Measurements from ENCODE around the gene MCOLN1.

Gene MCOLN1

GRCh38 chr19:7524992-7525739, 2.7 kb downstream of the MCOLN1 start:
- peak overlapping the region; percentile 64 for H3K27ac Mint-ChIP-seq
- intact Hi-C loops (cut with micrococcal nuclease): loop anchor here (5.0 to 10.0 kb wide), 2 partner anchors 43 to 130 kb away; no protein-coding TSS in a partner anchor
- H3K4me3 Mint-ChIP-seq: no peak overlapping the region

GRCh38 chr19:7526059-7526929, 3.9 kb downstream of the MCOLN1 start:
- H3K4me3 Mint-ChIP-seq: no peak overlapping the region
- peaks cover 67% of the 10 kb centered on the region for H3K4me1 Mint-ChIP-seq (ENCODE audit: low read depth)
- H3K27me3 Mint-ChIP-seq: no peaks in the 10 kb centered on the region
- H3K9me3 Mint-ChIP-seq: no peaks in the 10 kb centered on the region
- H3K36me3 Mint-ChIP-seq (ENCODE audit: low read depth): peaks cover 85% of the 10 kb centered on the region
- intact Hi-C loops (cut with micrococcal nuclease): loop anchor here (10.0 kb wide), 1 partner anchor 131 kb away; no protein-coding TSS in a partner anchor
- peak overlapping the region; percentile 64 for H3K27ac Mint-ChIP-seq

More at GRCh38 chr19:7524992-7525739, 2.7 kb downstream of the MCOLN1 start:
- H3K27me3 Mint-ChIP-seq: no peaks in the 10 kb centered on the region
- no peaks in the 10 kb centered on the region for H3K9me3 Mint-ChIP-seq
- H3K36me3 Mint-ChIP-seq (ENCODE audit: low read depth): peaks cover 82% of the 10 kb centered on the region
- peaks cover 73% of the 10 kb centered on the region for H3K4me1 Mint-ChIP-seq (ENCODE audit: low read depth)

GRCh38 chr19:7527516-7528191, 5.2 kb downstream of the MCOLN1 start:
- intact Hi-C loops (cut with micrococcal nuclease): loop anchor here (10.0 kb wide), 1 partner anchor 133 kb away; no protein-coding TSS in a partner anchor
- Mint-ChIP-seq H3K27ac (peak overlapping the region; percentile 64), H3K4me3 (peak overlapping the region; percentile 55), H3K9me3 (no peaks in the 10 kb centered on the region), H3K4me1 (ENCODE audit: low read depth) (peaks cover 66% of the 10 kb centered on the region), H3K27me3 (no peaks in the 10 kb centered on the region), H3K36me3 (ENCODE audit: low read depth) (peaks cover 95% of the 10 kb centered on the region)

DNA sequence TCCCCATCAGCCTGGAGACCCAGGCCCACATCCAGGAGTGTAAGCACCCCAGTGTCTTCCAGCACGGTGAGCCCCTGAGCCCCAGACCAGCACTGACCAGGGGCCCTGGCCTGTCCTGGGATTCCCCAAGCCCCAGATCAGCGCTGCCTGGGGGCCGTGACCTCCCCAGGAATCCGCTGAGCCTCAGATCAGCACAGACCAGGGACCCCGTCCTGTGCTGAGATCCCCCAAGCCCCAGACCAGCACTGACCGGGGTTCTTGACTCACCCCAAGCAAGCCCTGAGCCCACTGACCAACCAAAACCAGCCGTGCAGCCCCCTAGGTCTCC, 5.7 kb downstream of the MCOLN1 start:
- intact Hi-C loops (cut with micrococcal nuclease): loop anchor here (10.0 kb wide), 1 partner anchor 133 kb away; no protein-coding TSS in a partner anchor
- Mint-ChIP-seq H3K36me3 (ENCODE audit: low read depth) (peaks cover 95% of the 10 kb centered on the region), H3K4me1 (ENCODE audit: low read depth) (peaks cover 71% of the 10 kb centered on the region), H3K27ac (peak overlapping the region; percentile 64), H3K4me3 (no peak overlapping the region), H3K9me3 (no peaks in the 10 kb centered on the region), H3K27me3 (no peaks in the 10 kb centered on the region)

- peak overlapping the region; percentile 64 for H3K27ac Mint-ChIP-seq
- H3K9me3 Mint-ChIP-seq: no peaks in the 10 kb centered on the region
- H3K27me3 Mint-ChIP-seq: no peaks in the 10 kb centered on the region
- no peak overlapping the region for H3K4me3 Mint-ChIP-seq
- H3K4me1 Mint-ChIP-seq (ENCODE audit: low read depth): peaks cover 76% of the 10 kb centered on the region
- H3K36me3 Mint-ChIP-seq (ENCODE audit: low read depth): peaks cover 95% of the 10 kb centered on the region
- intact Hi-C loops (cut with micrococcal nuclease): loop anchor here (10.0 kb wide), 1 partner anchor 134 kb away; no protein-coding TSS in a partner anchor
Observed at GRCh38 chr19:7528522-7529245, 6.3 kb downstream of the MCOLN1 start.

DNA sequence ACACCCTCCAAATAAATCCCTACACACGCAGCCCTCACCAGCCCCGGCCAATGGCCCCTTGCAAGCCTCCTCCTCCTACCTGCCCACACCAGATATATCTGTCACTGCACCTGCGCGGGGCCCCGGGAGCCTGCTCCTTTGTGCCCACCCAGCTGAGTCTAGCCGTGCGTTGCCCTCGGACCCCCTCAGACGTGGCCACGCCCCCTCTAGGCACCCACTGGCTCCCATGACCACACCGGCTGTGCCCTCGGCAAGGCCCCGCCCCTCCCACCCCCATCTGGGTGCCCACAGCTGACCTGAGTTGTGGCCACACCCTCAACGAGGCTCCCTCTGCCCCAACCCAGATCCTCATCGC, 6.8 kb downstream of the MCOLN1 start:
- intact Hi-C loops (cut with micrococcal nuclease): loop anchor here (10.0 kb wide), 1 partner anchor 134 kb away; no protein-coding TSS in a partner anchor
- Mint-ChIP-seq H3K27ac (peak overlapping the region; percentile 64), H3K4me3 (no peak overlapping the region), H3K9me3 (no peaks in the 10 kb centered on the region), H3K27me3 (no peaks in the 10 kb centered on the region), H3K4me1 (ENCODE audit: low read depth) (peaks cover 80% of the 10 kb centered on the region), H3K36me3 (ENCODE audit: low read depth) (peaks cover 99% of the 10 kb centered on the region)

DNA sequence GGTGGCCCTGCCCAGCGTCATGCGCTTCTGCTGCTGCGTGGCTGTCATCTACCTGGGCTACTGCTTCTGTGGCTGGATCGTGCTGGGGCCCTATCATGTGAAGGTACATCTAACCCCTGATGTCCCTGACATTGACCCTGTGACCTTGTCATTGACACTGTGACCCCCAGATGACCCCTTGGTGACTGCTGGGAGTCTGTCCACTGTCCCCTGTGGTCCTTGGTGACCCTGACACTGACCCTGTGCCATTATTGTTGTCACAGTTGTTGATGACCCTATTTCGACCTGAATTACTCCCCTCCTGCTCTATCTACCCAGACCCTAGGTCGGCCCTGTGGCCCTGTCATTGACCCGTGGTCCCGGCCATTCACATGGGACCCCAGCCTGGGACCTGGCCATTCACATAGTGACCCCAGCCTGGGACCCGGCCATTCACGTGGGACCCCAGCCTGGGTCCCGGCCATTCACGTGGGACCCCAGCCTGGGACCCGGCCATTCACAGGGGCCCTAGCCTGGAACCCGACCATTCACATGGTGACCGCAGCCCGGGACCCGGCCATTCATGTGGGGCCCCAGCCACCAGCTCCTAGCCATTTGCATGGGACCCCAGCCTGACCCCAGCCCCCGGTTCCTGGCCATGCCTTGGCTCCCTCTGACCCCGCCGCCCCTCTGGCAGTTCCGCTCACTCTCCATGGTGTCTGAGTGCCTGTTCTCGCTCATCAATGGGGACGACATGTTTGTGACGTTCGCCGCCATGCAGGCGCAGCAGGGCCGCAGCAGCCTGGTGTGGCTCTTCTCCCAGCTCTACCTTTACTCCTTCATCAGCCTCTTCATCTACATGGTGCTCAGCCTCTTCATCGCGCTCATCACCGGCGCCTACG, 7.4 kb downstream of the MCOLN1 start:
- intact Hi-C loops (cut with micrococcal nuclease): loop anchor here (10.0 kb wide), 1 partner anchor 135 kb away; no protein-coding TSS in a partner anchor
- no peak overlapping the region for H3K4me3 Mint-ChIP-seq
- peaks cover 83% of the 10 kb centered on the region for H3K4me1 Mint-ChIP-seq (ENCODE audit: low read depth)
- no peaks in the 10 kb centered on the region for H3K27me3 Mint-ChIP-seq
- H3K9me3 Mint-ChIP-seq: no peaks in the 10 kb centered on the region
- peaks cover 99% of the 10 kb centered on the region for H3K36me3 Mint-ChIP-seq (ENCODE audit: low read depth)
- peak overlapping the region; percentile 64 for H3K27ac Mint-ChIP-seq

DNA sequence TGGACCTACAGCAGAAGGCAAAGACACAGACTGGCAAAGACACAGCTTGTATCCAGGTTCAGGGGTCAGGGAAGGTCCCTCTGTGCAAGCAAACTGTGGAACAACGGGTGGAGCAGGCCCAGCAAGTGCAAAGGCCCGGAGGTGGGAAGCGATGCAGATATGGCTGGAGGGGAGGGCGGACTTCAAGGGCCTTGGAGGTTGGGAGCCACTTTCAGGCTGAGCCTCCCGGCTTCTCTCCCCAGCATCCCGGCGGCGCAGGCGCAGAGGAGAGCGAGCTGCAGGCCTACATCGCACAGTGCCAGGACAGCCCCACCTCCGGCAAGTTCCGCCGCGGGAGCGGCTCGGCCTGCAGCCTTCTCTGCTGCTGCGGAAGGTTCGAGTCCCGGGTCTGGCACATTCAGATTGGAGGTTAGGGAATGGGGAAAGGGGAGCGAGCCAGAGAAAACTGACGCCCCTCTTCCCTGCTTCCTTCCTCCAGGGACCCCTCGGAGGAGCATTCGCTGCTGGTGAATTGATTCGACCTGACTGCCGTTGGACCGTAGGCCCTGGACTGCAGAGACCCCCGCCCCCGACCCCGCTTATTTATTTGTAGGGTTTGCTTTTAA, 11.0 kb downstream of the MCOLN1 start:
- H3K27ac Mint-ChIP-seq: peak overlapping the region; percentile 93
- peaks cover 97% of the 10 kb centered on the region for H3K36me3 Mint-ChIP-seq (ENCODE audit: low read depth)
- intact Hi-C loops (cut with micrococcal nuclease): no loop called here
- peaks cover 73% of the 10 kb centered on the region for H3K4me1 Mint-ChIP-seq (ENCODE audit: low read depth)
- no peaks in the 10 kb centered on the region for H3K9me3 Mint-ChIP-seq
- H3K27me3 Mint-ChIP-seq: no peaks in the 10 kb centered on the region
- H3K4me3 Mint-ChIP-seq: peak overlapping the region; percentile 72

DNA sequence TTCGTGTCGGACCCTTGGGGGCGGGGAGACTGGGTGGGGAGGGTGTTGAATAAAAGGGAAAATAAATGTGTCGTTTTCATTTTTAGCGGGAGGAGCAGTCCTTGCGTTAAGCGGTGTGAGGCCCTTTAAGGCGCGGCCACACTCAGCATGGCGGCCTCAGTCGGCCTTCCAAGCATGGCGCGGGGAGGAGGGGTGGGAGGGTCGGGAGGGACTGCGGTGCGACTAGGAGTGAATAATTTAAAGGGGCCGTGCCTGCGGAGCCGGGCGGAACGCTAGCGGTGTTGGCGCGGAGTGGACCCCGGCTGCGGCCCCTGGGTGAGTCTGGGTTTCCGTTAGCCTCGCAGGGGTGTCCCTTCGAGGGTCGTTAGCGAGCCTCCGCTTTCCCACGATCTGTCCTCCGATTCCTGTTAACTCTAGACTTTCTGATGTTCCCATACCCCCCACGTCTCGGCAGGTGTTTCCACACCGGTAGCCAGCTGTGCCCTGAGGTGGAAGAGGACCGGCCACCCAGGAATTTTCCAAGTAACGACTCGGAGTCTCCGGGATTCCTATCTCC, 11.6 kb downstream of the MCOLN1 start:
- peak overlapping the region; percentile 93 for H3K27ac Mint-ChIP-seq
- H3K4me3 Mint-ChIP-seq: peak overlapping the region; percentile 95
- intact Hi-C loops (cut with micrococcal nuclease): loop anchor here (1.0 to 2.0 kb wide), 2 partner anchors 12 to 27 kb away; partner anchors contain the start of gene MCOLN1
- H3K9me3 Mint-ChIP-seq: no peaks in the 10 kb centered on the region
- H3K4me1 Mint-ChIP-seq (ENCODE audit: low read depth): peaks cover 72% of the 10 kb centered on the region
- H3K27me3 Mint-ChIP-seq: no peaks in the 10 kb centered on the region
- H3K36me3 Mint-ChIP-seq (ENCODE audit: low read depth): peaks cover 97% of the 10 kb centered on the region

DNA sequence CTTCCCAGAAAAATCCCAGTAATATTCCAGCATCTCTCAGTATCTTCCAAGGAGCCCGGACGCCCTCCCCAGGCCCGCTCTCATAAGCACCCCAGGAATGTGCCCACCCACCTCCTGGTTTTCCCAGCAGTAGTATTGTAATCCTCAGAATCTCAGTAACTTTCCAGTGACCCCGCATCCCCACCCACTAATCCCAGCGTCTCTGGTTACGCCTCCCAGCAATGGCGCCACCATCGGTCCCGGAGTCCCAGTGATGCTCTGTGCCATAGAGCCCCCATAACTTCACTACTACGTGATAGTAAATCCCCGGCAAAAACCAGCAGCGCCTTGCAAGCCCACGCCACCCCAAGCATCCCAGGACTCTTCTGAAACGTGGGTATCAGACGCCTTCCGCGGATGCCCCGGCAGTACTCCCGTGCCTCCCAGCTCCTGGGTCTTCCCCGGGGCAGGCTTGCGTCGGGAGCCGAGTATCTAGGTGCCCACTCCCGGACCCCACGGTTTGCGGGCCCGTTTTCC, 12.2 kb downstream of the MCOLN1 start:
- Mint-ChIP-seq H3K27ac (peak overlapping the region; percentile 93), H3K9me3 (no peaks in the 10 kb centered on the region), H3K4me1 (ENCODE audit: low read depth) (peaks cover 66% of the 10 kb centered on the region), H3K27me3 (no peaks in the 10 kb centered on the region), H3K36me3 (ENCODE audit: low read depth) (peaks cover 97% of the 10 kb centered on the region), H3K4me3 (peak overlapping the region; percentile 95)
- intact Hi-C loops (cut with micrococcal nuclease): loop anchor here (1.0 to 2.0 kb wide), 3 partner anchors 9 to 28 kb away; partner anchors contain the start of gene MCOLN1

- peak within 1 kb of the TSS; percentile 93 for H3K27ac Mint-ChIP-seq
- intact Hi-C loops (cut with micrococcal nuclease): loop anchor here (1.0 to 2.0 kb wide), 2 partner anchors 8 to 29 kb away; no protein-coding TSS in a partner anchor
- H3K27me3 Mint-ChIP-seq: no peaks in the 10 kb centered on the region
- H3K36me3 Mint-ChIP-seq (ENCODE audit: low read depth): peaks cover 97% of the 10 kb centered on the region
- H3K4me3 Mint-ChIP-seq: peak within 1 kb of the TSS; percentile 95
- no peaks in the 10 kb centered on the region for H3K9me3 Mint-ChIP-seq
- peaks cover 65% of the 10 kb centered on the region for H3K4me1 Mint-ChIP-seq (ENCODE audit: low read depth)
Observed at GRCh38 chr19:7535047-7535997, 12.9 kb downstream of the MCOLN1 start, which contains the start of gene PNPLA6. Gene PNPLA6, plus strand, starts transcription at chr19:7535717. Its CDS starts 72 bp downstream, at chr19:7535789.
